HG03135 (cell line): ENCODE results near the gene PIP5K1C.

Source experiments
- ATAC-seq: cut with Tn5 transposase; IDR thresholded peaks from one replicate; pipeline ENCODE4 v1.9.1; 2021; ENCODE audit warnings: mild to moderate bottlenecking, moderate library complexity; ENCODE audit not compliant: unreplicated experiment

Gene PIP5K1C

GRCh38 chr19:3695986-3696659, 4.1 kb downstream of the PIP5K1C start:
- ATAC-seq, result no peak

- ATAC-seq, result no peak
These were observed 5.0 kb downstream of the PIP5K1C start for GRCh38 chr19:3695124-3695733.

- ATAC-seq, result no peak
These were observed 5.7 kb downstream of the PIP5K1C start for GRCh38 chr19:3694361-3695123.

- ATAC-seq, result no peak
These were observed 7.0 kb downstream of the PIP5K1C start for GRCh38 chr19:3693025-3693925.

GRCh38 chr19:3692141-3693024, 7.9 kb downstream of the PIP5K1C start:
- no peak for ATAC-seq

- ATAC-seq, result no peak
These were observed 8.5 kb downstream of the PIP5K1C start for GRCh38 chr19:3691726-3692125.

GRCh38 chr19:3691372-3691716, 8.9 kb downstream of the PIP5K1C start:
- ATAC-seq, result no peak

GRCh38 chr19:3690551-3691371, 9.5 kb downstream of the PIP5K1C start:
- ATAC-seq, result no peak

- no peak for ATAC-seq
These were observed 12.2 kb downstream of the PIP5K1C start for GRCh38 chr19:3687774-3688706.

GRCh38 chr19:3687393-3687773, 12.9 kb downstream of the PIP5K1C start:
- no peak for ATAC-seq

- no peak for ATAC-seq
These were observed 15.4 kb downstream of the PIP5K1C start for GRCh38 chr19:3684817-3685410.

GRCh38 chr19:3684054-3684816, 16.0 kb downstream of the PIP5K1C start:
- ATAC-seq, result no peak

- ATAC-seq, result no peak
These were observed 16.7 kb downstream of the PIP5K1C start for GRCh38 chr19:3683405-3684053.

GRCh38 chr19:3682741-3683404, 17.4 kb downstream of the PIP5K1C start:
- ATAC-seq, result no peak

- no peak for ATAC-seq
These were observed 18.0 kb downstream of the PIP5K1C start for GRCh38 chr19:3682286-3682685.

GRCh38 chr19:3680939-3681338, 19.3 kb downstream of the PIP5K1C start:
- no peak for ATAC-seq
